ENCODE measurements around the gene ANKS3. TPM values are rescaled to one million over a fixed set of nuclear protein-coding genes. Genes with fewer than 3 reads are reported as not detected.

ANKS3 gene
- total RNA-seq, 5 donors from 2014 or later (not counting 1 experiment from before 2014, with no cell fraction given): 24.2 to 37.1 (median 32.2) TPM

DNA sequence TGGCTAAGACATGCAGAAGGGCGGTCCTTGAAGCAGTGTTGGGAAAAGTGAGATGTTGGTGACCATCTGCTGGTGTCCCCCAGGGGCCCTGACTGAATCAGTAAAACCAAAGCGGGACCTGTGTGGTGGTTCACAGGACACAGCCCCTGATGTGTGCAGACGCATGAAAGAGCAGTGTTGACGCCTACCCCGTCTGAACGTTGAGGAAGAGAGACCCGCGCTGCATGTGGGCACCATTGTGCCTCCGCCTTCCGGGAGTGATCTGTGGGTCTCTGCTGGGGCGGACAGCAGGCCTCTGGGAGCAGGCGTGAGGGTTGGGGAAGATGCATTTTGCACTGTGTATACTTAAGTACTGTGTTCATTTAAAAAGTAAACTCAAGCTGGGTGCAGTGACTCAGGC is 77.8 kb downstream of the ANKS3 start:
- ChIA-PET POLR2A (no interaction called here), CTCF (interaction anchor here in 1 of 2 donors (0.5 kb wide), 1 partner anchor 1956 kb away, joined by 3 read pairs; no protein-coding TSS in a partner anchor)
- Mint-ChIP-seq H3K4me1 (peaks cover 25 to 29% (median 27%) of the 10 kb centered on the region in 3 donors), H3K27ac (no peak overlapping the region), H3K36me3 (peaks cover 10% of the 10 kb centered on the region), H3K9me3 (no peaks in the 10 kb centered on the region), H3K4me3 (no peak overlapping the region), H3K27me3 (no peaks in the 10 kb centered on the region)
- ATAC-seq (replicated peaks in 1 of 4) (no peak), DNase-seq (no peak)
- H3K27me3 ChIP-seq (replicated peaks in 1 of 2; ENCODE audit: control insufficient read depth in 2 of 2, extremely low read depth in 1 of 2, insufficient read depth in 2 of 2, low read length in 1 of 2): no peaks in the 10 kb centered on the region
- peaks cover 17 to 48% of the 10 kb centered on the region in 2 donors for H3K36me3 ChIP-seq (ENCODE audit: control insufficient read depth in 2 of 2, extremely low read depth in 1 of 2, insufficient read depth in 1 of 2, low read length in 1 of 2)
- peaks cover 5 to 29% of the 10 kb centered on the region in 2 experiments for H3K4me1 ChIP-seq (ENCODE audit: control insufficient read depth in 1 of 2, extremely low read depth in 1 of 2, insufficient read depth in 2 of 2, low read length in 2 of 2)
- no peak overlapping the region for H3K27ac ChIP-seq (ENCODE audit: low read length)
- no peaks in the 10 kb centered on the region for H3K9me3 ChIP-seq
- no peak overlapping the region for H3K4me3 ChIP-seq (ENCODE audit: control insufficient read depth in 1 of 2, extremely low read depth in 1 of 2, low read length in 1 of 2)
- 94% methylated on average over 12 of the region's 12 CpGs for WGBS (ENCODE audit: insufficient coverage)

- DNase-seq: no peak
- peaks cover 23 to 29% (median 23%) of the 10 kb centered on the region in 3 donors for H3K4me1 Mint-ChIP-seq
- peaks cover 17 to 52% of the 10 kb centered on the region in 2 donors for H3K36me3 ChIP-seq (ENCODE audit: control insufficient read depth in 2 of 2, extremely low read depth in 1 of 2, insufficient read depth in 1 of 2, low read length in 1 of 2)
- no peak overlapping the region for H3K4me3 Mint-ChIP-seq
- H3K27me3 Mint-ChIP-seq: no peaks in the 10 kb centered on the region
- no peak for ATAC-seq (replicated peaks in 1 of 4)
- H3K27me3 ChIP-seq (replicated peaks in 1 of 2; ENCODE audit: control insufficient read depth in 2 of 2, extremely low read depth in 1 of 2, insufficient read depth in 2 of 2, low read length in 1 of 2): no peaks in the 10 kb centered on the region
- no peak overlapping the region for H3K27ac ChIP-seq (ENCODE audit: low read length)
- WGBS (ENCODE audit: insufficient coverage): 96% methylated on average over 6 of the region's 6 CpGs
- H3K9me3 Mint-ChIP-seq: no peaks in the 10 kb centered on the region
- no peak overlapping the region for H3K4me3 ChIP-seq (ENCODE audit: control insufficient read depth in 1 of 2, extremely low read depth in 1 of 2, low read length in 1 of 2)
- H3K9me3 ChIP-seq: no peaks in the 10 kb centered on the region
- ChIA-PET CTCF (no interaction called here), POLR2A (no interaction called here)
- H3K27ac Mint-ChIP-seq: no peak overlapping the region
- peaks cover 5 to 25% of the 10 kb centered on the region in 2 experiments for H3K4me1 ChIP-seq (ENCODE audit: control insufficient read depth in 1 of 2, extremely low read depth in 1 of 2, insufficient read depth in 2 of 2, low read length in 2 of 2)
- peaks cover 13% of the 10 kb centered on the region for H3K36me3 Mint-ChIP-seq
These were observed 78.3 kb downstream of the ANKS3 start for GRCh38 chr16:4655801-4656200.

GRCh38 chr16:4654964-4655590 is 79.0 kb downstream of the ANKS3 start:
- no peaks in the 10 kb centered on the region for H3K27me3 Mint-ChIP-seq
- H3K36me3 ChIP-seq (ENCODE audit: control insufficient read depth in 2 of 2, extremely low read depth in 1 of 2, insufficient read depth in 1 of 2, low read length in 1 of 2): peaks cover 17 to 52% of the 10 kb centered on the region in 2 donors
- H3K4me1 ChIP-seq (ENCODE audit: control insufficient read depth in 1 of 2, extremely low read depth in 1 of 2, insufficient read depth in 2 of 2, low read length in 2 of 2): peaks cover 3 to 24% of the 10 kb centered on the region in 2 experiments
- DNase-seq (no peak), ATAC-seq (replicated peaks in 1 of 4) (no peak)
- WGBS (ENCODE audit: insufficient coverage): 98% methylated on average over 8 of the region's 12 CpGs
- no peaks in the 10 kb centered on the region for H3K27me3 ChIP-seq (replicated peaks in 1 of 2; ENCODE audit: control insufficient read depth in 2 of 2, extremely low read depth in 1 of 2, insufficient read depth in 2 of 2, low read length in 1 of 2)
- H3K4me3 Mint-ChIP-seq: no peak overlapping the region
- no peaks in the 10 kb centered on the region for H3K9me3 Mint-ChIP-seq
- H3K4me3 ChIP-seq (ENCODE audit: control insufficient read depth in 1 of 2, extremely low read depth in 1 of 2, low read length in 1 of 2): no peak overlapping the region
- peaks cover 20 to 30% (median 21%) of the 10 kb centered on the region in 3 donors for H3K4me1 Mint-ChIP-seq
- no peaks in the 10 kb centered on the region for H3K9me3 ChIP-seq
- ChIA-PET CTCF (no interaction called here), POLR2A (interaction anchor here in 1 of 2 donors (0.6 kb wide), 1 partner anchor 100 kb away, joined by 3 read pairs; no protein-coding TSS in a partner anchor)
- no peak overlapping the region for H3K27ac ChIP-seq (ENCODE audit: low read length)
- H3K36me3 Mint-ChIP-seq: peaks cover 17% of the 10 kb centered on the region
- peak overlapping the region in 1 of 2 donors; percentile 22 for H3K27ac Mint-ChIP-seq

DNA sequence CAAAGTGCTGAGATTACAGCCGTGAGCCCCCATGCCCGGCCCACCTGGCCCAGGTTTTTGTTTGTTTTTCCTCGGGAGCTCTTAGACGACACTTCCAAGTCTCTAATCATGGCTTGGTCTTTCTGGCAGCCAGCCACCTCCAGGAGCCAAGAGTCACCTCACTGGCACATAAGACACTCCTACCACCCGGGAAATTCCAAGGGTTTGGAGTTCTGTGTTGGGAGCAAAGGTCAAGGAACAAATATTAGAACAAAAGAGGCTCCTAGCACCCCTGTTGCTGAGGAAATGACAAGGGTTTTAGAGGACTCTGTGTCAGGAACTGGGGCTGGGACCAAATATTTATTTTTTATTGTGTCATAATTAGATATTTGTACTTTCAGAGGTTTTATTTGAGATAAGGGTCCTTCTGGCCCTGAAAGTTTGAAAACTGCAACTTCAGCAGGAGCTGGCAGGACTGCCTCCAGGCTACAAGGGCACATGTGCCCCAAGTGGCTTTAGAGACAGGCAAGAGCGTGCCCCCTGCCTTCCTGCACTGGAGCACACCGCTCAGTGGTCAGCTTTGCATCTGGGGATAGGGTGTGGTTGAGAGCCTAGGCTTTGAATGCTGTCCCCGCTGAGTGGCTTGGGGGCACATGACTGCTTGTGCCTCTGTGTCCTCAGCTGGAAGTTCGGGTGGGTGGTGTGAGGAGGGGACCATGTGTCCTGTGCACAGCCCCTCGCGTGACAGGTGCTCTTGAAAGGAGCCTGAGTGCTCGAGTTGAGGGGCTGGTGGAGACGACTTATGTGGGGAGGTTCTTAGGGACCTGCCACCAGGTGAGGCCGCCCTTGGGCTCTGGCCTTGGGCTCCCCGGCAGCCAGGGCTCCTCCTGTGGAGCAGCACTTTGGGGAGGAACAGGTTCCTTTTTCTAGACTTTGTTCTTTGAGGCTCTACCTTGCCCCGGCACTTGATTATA is 79.8 kb downstream of the ANKS3 start:
- DNase-seq: no peak
- Histone ChIP-seq H3K4me1 (ENCODE audit: control insufficient read depth in 1 of 2, extremely low read depth in 1 of 2, insufficient read depth in 2 of 2, low read length in 2 of 2) (peaks cover 5 to 24% of the 10 kb centered on the region in 2 experiments), H3K27me3 (replicated peaks in 1 of 2; ENCODE audit: control insufficient read depth in 2 of 2, extremely low read depth in 1 of 2, insufficient read depth in 2 of 2, low read length in 1 of 2) (no peaks in the 10 kb centered on the region), H3K9me3 (no peaks in the 10 kb centered on the region), H3K36me3 (ENCODE audit: control insufficient read depth in 2 of 2, extremely low read depth in 1 of 2, insufficient read depth in 1 of 2, low read length in 1 of 2) (peaks cover 17 to 52% of the 10 kb centered on the region in 2 donors), H3K27ac (ENCODE audit: low read length) (no peak overlapping the region), H3K4me3 (ENCODE audit: control insufficient read depth in 1 of 2, extremely low read depth in 1 of 2, low read length in 1 of 2) (no peak overlapping the region)
- ChIA-PET CTCF (no interaction called here), POLR2A (no interaction called here)
- Mint-ChIP-seq H3K9me3 (no peaks in the 10 kb centered on the region), H3K36me3 (peaks cover 17% of the 10 kb centered on the region), H3K4me3 (no peak overlapping the region), H3K27me3 (no peaks in the 10 kb centered on the region), H3K27ac (peak overlapping the region in 1 of 2 donors; percentile 11), H3K4me1 (peaks cover 17 to 28% (median 21%) of the 10 kb centered on the region in 3 donors)
- WGBS (ENCODE audit: insufficient coverage): 94% methylated on average over 12 of the region's 16 CpGs
- ATAC-seq (replicated peaks in 1 of 4): no peak

GRCh38 chr16:4652561-4652960 is 81.5 kb downstream of the ANKS3 start:
- H3K27me3 ChIP-seq (replicated peaks in 1 of 2; ENCODE audit: control insufficient read depth in 2 of 2, extremely low read depth in 1 of 2, insufficient read depth in 2 of 2, low read length in 1 of 2): no peaks in the 10 kb centered on the region
- no peak for DNase-seq
- 98% methylated on average over 18 of the region's 25 CpGs for WGBS (ENCODE audit: insufficient coverage)
- H3K27ac ChIP-seq (ENCODE audit: low read length): no peak overlapping the region
- Mint-ChIP-seq H3K27me3 (no peaks in the 10 kb centered on the region), H3K4me1 (peaks cover 18 to 28% (median 22%) of the 10 kb centered on the region in 3 donors), H3K27ac (no peak overlapping the region), H3K4me3 (no peak overlapping the region), H3K9me3 (no peaks in the 10 kb centered on the region), H3K36me3 (peaks cover 17% of the 10 kb centered on the region)
- H3K4me1 ChIP-seq (ENCODE audit: control insufficient read depth in 1 of 2, extremely low read depth in 1 of 2, insufficient read depth in 2 of 2, low read length in 2 of 2): peaks cover 8 to 26% of the 10 kb centered on the region in 2 experiments
- ChIA-PET CTCF (no interaction called here), POLR2A (no interaction called here)
- ATAC-seq (replicated peaks in 1 of 4): no peak
- no peaks in the 10 kb centered on the region for H3K9me3 ChIP-seq
- no peak overlapping the region for H3K4me3 ChIP-seq (ENCODE audit: control insufficient read depth in 1 of 2, extremely low read depth in 1 of 2, low read length in 1 of 2)
- peaks cover 17 to 49% of the 10 kb centered on the region in 2 donors for H3K36me3 ChIP-seq (ENCODE audit: control insufficient read depth in 2 of 2, extremely low read depth in 1 of 2, insufficient read depth in 1 of 2, low read length in 1 of 2)

DNA sequence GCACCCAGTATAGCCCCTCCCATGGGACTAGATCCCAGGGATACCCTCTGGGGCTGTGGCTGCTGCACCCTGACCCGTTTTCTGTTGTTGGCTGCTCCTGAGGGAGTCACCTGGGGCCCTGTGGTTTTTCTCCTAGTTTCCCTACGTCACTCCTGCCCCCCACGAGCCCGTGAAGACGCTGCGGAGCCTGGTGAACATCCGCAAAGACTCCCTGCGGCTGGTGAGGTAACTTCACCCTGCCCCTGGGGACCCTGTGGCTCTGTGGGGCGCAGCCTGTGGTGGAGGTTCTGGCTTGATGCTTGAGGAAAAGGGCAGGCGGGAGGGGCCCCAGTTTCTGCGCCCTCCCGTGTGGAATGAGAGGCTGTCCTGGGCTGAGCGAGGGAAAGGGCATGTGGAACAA is 82.2 kb downstream of the ANKS3 start:
- H3K4me1 Mint-ChIP-seq: peaks cover 25 to 36% (median 29%) of the 10 kb centered on the region in 3 donors
- no peaks in the 10 kb centered on the region for H3K9me3 Mint-ChIP-seq
- peaks cover 17% of the 10 kb centered on the region for H3K36me3 Mint-ChIP-seq
- no peaks in the 10 kb centered on the region for H3K27me3 Mint-ChIP-seq
- WGBS (ENCODE audit: insufficient coverage): 95% methylated on average over 13 of the region's 13 CpGs
- H3K36me3 ChIP-seq (ENCODE audit: control insufficient read depth in 2 of 2, extremely low read depth in 1 of 2, insufficient read depth in 1 of 2, low read length in 1 of 2): peaks cover 15 to 49% of the 10 kb centered on the region in 2 donors
- H3K4me3 Mint-ChIP-seq: no peak overlapping the region
- DNase-seq: no peak
- H3K4me1 ChIP-seq (ENCODE audit: control insufficient read depth in 1 of 2, extremely low read depth in 1 of 2, insufficient read depth in 2 of 2, low read length in 2 of 2): peaks cover 13 to 33% of the 10 kb centered on the region in 2 experiments
- no peak overlapping the region for H3K27ac ChIP-seq (ENCODE audit: low read length)
- ChIA-PET POLR2A (interaction anchor here in 1 of 2 donors (0.7 kb wide), 1 partner anchor 813 kb away, joined by 3 read pairs; no protein-coding TSS in a partner anchor), CTCF (interaction anchor here in 1 of 2 donors (0.6 kb wide), 1 partner anchor 16 kb away, joined by 3 read pairs; no protein-coding TSS in a partner anchor)
- no peak overlapping the region for H3K27ac Mint-ChIP-seq
- no peaks in the 10 kb centered on the region for H3K9me3 ChIP-seq
- H3K27me3 ChIP-seq (replicated peaks in 1 of 2; ENCODE audit: control insufficient read depth in 2 of 2, extremely low read depth in 1 of 2, insufficient read depth in 2 of 2, low read length in 1 of 2): no peaks in the 10 kb centered on the region
- ATAC-seq (replicated peaks in 1 of 4): no peak
- H3K4me3 ChIP-seq (ENCODE audit: control insufficient read depth in 1 of 2, extremely low read depth in 1 of 2, low read length in 1 of 2): no peak overlapping the region
